Epithelial cell of esophagus (primary cell): ENCODE results near the gene ASGR2.
"Not testable (repeated sequence)": the region's sequence is repeated elsewhere in the genome, so short reads cannot be mapped to it uniquely, and the experiment has no call there.

Source experiments
- DNase-seq: peaks from one replicate; pipeline ENCODE4 v3.0.0; 2010; ENCODE audit warnings: low read depth
- H3K4me3 ChIP-seq: 2 replicates; pipeline ENCODE4 v1.5.1; 2011; ENCODE audit warnings: mild to moderate bottlenecking, low read length, control low read depth
- CTCF ChIP-seq: IDR thresholded peaks from 2 replicates; pipeline ENCODE4 v1.5.1; 2011; ENCODE audit warnings: low read depth, mild to moderate bottlenecking, low read length, control low read depth, inconsistent platforms; ENCODE audit not compliant: insufficient read depth; ENCODE audit errors: missing control alignments

ASGR2 gene

GRCh38 chr17:7107795-7108559 lies 6.6 kb downstream of the ASGR2 start:
- no peak for DNase-seq
- no peak overlapping the region for H3K4me3 ChIP-seq
- no peak for TF ChIP-seq CTCF

DNA sequence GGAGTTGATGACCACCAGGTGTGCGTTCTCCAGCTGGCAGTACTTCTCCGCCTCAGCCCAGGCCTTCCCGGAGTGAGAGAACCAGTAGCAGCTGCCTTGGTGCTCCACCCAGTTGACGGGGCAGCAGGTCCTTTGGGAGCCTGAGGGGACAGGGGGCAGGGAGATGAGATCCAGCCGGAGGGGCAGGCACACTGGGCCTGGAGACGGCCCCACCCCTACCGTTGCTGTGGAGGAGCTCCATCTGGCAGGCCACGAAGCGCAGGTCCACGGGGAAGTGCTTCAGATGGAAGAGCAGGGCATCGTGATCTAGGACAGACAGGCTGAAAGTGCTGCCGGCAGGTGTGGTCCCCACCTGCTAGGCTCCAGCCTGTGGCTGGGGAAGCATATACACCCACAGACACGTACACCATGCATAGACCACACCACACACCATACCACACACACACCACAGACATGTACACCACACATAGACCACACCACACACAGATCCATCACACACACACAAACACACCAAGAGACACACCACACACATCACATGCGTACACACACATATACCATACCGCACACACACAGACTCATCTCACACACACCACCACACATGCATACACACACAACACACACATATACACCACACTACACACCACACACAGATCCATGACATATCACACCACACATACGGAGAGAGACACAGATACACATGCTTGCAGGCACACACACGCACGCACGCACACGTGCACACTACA lies 7.4 kb downstream of the ASGR2 start:
- TF ChIP-seq CTCF = no peak
- no peak for DNase-seq
- H3K4me3 ChIP-seq = no peak overlapping the region

- DNase-seq = no peak
- no peak for TF ChIP-seq CTCF
- no peak overlapping the region for H3K4me3 ChIP-seq
These were observed 12.2 kb downstream of the ASGR2 start for GRCh38 chr17:7102421-7102820.

GRCh38 chr17:7101531-7101930 lies 13.1 kb downstream of the ASGR2 start:
- TF ChIP-seq CTCF = no peak
- no peak overlapping the region for H3K4me3 ChIP-seq

DNA sequence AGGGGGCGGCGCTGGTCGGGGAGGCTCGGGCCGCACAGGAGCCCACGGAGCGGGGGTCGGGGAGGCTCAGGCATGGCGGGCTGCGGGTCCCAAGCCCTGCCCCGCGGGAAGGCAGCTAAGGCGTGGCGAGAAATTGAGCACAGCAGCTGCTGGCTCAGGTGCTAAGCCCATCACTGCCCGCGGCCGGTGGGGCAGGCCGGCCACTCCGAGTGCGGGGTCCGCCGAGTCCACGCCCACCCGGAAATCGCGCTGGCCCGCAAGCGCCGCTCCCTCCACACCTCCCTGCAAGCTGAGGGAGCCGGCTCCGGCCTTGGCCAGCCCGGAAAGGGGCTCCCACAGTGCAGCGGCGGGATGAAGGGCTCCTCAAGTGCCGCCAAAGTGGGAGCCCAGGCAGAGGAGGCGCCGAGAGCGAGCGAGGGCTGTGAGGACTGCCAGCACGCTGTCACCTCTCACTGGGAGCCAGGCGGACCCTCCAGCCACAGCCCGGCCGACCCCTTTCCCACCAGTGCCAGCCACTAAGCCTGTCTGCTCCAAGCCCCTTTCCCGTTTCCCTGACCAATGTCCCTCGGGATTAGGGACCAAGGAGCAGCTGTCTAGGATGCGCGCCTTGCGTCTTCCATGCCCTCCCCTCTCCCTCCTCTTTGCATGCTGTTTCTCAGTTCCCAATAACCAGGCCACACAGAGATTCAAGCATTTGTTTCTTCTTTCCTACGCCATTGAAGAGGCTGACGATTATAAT lies 13.8 kb downstream of the ASGR2 start:
- not testable (repeated sequence) for DNase-seq, H3K4me3 ChIP-seq

More at GRCh38 chr17:7101531-7101930, 13.1 kb downstream of the ASGR2 start:
- DNase-seq = no peak

DNA sequence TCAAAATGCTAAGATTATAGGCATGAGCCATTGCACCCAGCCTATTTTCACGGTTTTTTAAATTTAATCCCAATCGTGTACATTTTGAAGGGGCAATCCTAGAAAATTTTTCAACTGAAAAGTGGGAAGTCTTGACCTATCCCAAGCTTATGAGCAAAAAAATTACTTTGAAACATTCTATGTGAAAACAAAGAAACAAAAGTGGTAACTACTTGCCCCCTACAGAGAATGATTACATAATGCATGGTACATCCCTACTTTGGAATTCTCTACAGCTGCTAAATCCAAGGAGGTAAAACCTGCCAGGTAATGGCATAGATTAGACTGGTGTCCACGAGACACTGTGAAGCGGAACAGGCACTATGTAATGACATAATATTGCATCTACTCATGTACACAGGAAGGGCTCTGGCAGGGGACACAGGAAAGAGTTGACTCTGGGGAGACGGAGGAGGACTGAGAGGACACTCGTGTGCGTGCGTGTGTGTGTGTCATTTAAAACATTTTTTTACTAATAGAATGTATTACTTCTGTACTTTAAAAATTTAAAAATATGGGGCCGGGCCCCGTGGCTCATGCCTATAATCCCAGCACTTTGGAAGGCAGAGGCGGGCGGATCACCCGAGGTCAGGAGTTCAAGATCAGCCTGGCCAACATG lies 15.7 kb downstream of the ASGR2 start:
- DNase-seq = no peak
- no peak for TF ChIP-seq CTCF
- H3K4me3 ChIP-seq = no peak overlapping the region

- no peak overlapping the region for H3K4me3 ChIP-seq
- no peak for DNase-seq
- TF ChIP-seq CTCF = no peak
These were observed 16.7 kb downstream of the ASGR2 start for GRCh38 chr17:7097940-7098339.
